GM12874 (cell line): ENCODE results near the gene NCBP2.

Experiments used
- TF ChIP-seq, protein P1 (sequence below): IDR thresholded peaks from 2 replicates; pipeline ENCODE4 v1.5.1; 2011; ENCODE audit warnings: low read depth, mild to moderate bottlenecking, control low read depth, low read length, moderate library complexity; ENCODE audit not compliant: insufficient read depth

The NCBP2 gene

GRCh38 chr3:196962108-196962929 is 20.0 kb upstream of the NCBP2 start:
- TF ChIP-seq, protein P1, sequence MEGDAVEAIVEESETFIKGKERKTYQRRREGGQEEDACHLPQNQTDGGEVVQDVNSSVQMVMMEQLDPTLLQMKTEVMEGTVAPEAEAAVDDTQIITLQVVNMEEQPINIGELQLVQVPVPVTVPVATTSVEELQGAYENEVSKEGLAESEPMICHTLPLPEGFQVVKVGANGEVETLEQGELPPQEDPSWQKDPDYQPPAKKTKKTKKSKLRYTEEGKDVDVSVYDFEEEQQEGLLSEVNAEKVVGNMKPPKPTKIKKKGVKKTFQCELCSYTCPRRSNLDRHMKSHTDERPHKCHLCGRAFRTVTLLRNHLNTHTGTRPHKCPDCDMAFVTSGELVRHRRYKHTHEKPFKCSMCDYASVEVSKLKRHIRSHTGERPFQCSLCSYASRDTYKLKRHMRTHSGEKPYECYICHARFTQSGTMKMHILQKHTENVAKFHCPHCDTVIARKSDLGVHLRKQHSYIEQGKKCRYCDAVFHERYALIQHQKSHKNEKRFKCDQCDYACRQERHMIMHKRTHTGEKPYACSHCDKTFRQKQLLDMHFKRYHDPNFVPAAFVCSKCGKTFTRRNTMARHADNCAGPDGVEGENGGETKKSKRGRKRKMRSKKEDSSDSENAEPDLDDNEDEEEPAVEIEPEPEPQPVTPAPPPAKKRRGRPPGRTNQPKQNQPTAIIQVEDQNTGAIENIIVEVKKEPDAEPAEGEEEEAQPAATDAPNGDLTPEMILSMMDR = no peak

DNA sequence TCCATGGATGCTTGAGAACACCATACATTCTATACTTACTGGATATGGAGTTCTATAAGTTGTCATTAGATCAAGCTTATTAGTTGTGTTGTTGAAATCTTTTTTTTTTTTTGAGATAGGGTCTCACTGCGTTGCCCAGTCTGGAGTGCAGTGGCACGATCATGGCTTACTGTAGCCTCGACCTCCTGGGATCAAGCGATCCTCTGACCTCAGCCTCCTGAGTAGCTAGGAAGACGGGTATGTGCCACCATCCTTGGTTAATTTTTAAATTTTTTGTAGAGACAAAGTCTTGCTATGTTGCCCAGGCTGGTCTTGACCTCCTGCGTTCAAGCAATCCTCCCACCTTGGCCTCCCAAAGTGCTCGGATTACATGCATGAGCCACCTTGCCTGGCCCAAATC is 12.5 kb upstream of the NCBP2 start:
- TF ChIP-seq, protein P1 = no peak

- TF ChIP-seq, protein P1 = no peak
Observed at GRCh38 chr3:196951371-196951770, 9.0 kb upstream of the NCBP2 start.

GRCh38 chr3:196949750-196950149 is 7.4 kb upstream of the NCBP2 start:
- TF ChIP-seq, protein P1 = no peak

- TF ChIP-seq, protein P1 = no peak
Observed at GRCh38 chr3:196949285-196949619, 6.9 kb upstream of the NCBP2 start.

- TF ChIP-seq, protein P1 = no peak
Observed at GRCh38 chr3:196948442-196949284, 6.3 kb upstream of the NCBP2 start.

GRCh38 chr3:196947860-196948441 is 5.6 kb upstream of the NCBP2 start:
- TF ChIP-seq, protein P1 = no peak
